NCI-H460 (cell line): ENCODE data around the gene GIMAP1. TPM values are rescaled to one million over a fixed set of nuclear protein-coding genes. Genes with fewer than 3 reads are reported as not detected.
"Not testable (repeated sequence)": the region's sequence is repeated elsewhere in the genome, so short reads cannot be mapped to it uniquely, and the experiment has no call there.

Experiments
- DNase-seq: peaks from one replicate; pipeline ENCODE4 v3.0.0-alpha.2; 2016; ENCODE audit warnings: low read depth; ENCODE audit errors: extremely low read depth
- polyA plus RNA-seq: library from polyadenylated mRNA; depleted of rRNA; stranded (reverse); fragments of >200 nt; gene quantifications from 2 replicates; pipeline ENCODE4 v1.2.3, GENCODE V29; 2014; cell fraction: nucleus; rRNA removed
- total RNA-seq: library from RNA; depleted of rRNA; stranded (reverse); fragments of >200 nt; shearing (Covaris generic); gene quantifications from 2 replicates; pipeline ENCODE4 v1.2.3, GENCODE V29; 2014; rRNA removed

The GIMAP1 gene
- not detected in 2 replicates for total RNA-seq
- polyA plus RNA-seq = not detected in 2 replicates

DNA sequence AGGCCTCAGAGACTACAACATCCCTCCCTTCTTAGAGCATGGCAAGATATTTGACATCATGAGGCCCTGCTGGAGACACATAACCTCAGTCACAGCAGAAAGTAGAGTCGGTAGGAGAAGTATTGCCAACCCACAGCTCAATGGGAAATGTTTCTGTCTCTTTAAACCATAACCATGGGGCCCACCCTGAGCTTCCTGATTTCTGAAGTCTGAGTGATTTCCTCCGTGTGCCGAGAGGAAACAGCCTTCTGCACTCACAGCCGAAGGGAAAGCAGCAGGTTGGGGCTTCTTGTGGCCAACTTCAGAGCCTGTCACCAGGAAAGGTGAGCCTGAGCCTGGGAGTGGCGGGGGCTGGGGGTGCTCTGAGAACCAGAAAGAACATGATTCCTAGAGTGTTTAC, at the start of gene GIMAP1:
GIMAP1 (plus strand) TSS at position 246 of the 400 bp plus-strand sequence. CDS start 2,435 bp downstream, outside the sequence.
- no peak for DNase-seq

GRCh38 chr7:150668472-150668911, 47.9 kb upstream of the GIMAP1 start:
- no peak for DNase-seq

DNA sequence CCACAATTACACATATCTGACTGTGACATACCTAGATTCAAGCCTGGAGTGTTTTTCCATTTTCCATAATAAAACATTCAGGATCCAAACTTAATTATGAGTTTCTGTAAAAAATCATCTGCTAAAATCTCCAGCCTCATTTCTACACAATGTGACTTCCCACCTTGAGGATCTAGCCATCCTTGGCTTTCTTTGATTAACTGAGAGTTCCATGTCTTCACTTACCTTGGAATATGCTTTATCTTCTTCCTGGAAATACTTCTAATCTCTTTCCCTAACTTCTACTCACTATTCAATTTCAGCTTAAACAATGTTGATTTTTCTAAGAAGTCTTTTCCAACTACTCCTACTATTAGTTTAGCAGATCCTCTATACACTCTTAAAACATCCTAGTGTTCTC, 47.4 kb upstream of the GIMAP1 start:
- no peak for DNase-seq

GRCh38 chr7:150671798-150672585, 44.4 kb upstream of the GIMAP1 start:
- DNase-seq = not testable (repeated sequence)

- no peak for DNase-seq
Observed at GRCh38 chr7:150675714-150676113, 40.7 kb upstream of the GIMAP1 start.

DNA sequence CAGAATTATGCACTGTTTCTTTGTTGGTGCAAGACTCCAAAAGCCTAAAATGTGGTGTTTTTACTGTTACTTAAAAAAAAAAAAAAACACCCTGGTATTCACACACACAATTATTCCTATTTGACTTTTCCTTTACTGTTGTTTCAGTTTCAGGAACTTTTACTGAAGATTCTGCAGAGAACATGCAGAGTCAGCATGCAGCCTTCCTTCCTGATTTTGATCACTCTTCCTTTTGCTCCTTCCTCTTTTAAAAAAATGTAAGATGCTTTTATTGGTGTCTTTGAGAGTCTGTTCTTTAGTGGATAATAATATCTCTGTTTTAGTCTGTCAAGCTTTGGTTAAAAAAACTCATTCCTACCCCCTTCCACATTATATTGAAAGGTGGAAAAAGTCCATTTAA, 40.1 kb upstream of the GIMAP1 start:
- DNase-seq = not testable (repeated sequence)

GRCh38 chr7:150676854-150677253, 39.6 kb upstream of the GIMAP1 start:
- DNase-seq = not testable (repeated sequence)

DNA sequence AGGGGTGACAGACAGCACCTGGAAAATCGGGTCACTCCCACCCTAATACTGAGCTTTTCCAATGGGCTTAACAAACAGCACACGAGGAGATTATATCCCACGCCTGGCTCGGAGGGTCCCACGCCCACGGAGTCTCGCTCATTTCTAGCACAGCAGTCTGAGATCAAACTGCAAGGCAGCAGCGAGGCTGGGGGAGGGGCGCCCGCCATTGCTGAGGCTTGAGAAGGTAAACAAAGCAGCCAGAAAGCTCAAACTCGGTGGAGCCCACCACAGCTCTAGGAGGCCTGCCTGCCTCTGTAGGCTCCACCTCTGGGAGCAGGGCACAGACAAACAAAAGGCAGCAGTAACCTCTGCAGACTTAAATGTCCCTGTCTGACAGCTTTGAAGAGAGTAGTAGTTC, 37.8 kb upstream of the GIMAP1 start:
- not testable (repeated sequence) for DNase-seq

DNA sequence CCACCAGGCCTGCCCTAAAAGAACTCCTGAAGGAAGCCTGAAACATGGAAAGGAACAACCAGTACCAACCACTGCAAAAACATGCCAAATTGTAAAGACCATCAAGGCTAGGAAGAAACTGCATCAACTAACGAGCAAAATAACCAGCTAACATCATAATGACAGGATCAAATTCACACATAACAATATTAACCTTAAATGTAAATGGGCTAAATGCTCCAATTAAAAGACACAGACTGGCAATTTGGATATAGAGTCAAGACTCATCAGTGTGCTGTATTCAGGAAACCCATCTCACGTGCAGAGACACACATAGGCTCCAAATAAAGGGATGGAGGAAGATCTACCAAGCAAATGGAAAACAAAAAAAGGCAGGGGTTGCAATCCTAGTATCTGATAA, 36.0 kb upstream of the GIMAP1 start:
- not testable (repeated sequence) for DNase-seq

GRCh38 chr7:150685219-150686029, 31.0 kb upstream of the GIMAP1 start, which contains the start of gene GIMAP2:
GIMAP2 (plus strand) TSS chr7:150685706; CDS start chr7:150687060, 1,354 bp downstream.
- peak; percentile 38 for DNase-seq

DNA sequence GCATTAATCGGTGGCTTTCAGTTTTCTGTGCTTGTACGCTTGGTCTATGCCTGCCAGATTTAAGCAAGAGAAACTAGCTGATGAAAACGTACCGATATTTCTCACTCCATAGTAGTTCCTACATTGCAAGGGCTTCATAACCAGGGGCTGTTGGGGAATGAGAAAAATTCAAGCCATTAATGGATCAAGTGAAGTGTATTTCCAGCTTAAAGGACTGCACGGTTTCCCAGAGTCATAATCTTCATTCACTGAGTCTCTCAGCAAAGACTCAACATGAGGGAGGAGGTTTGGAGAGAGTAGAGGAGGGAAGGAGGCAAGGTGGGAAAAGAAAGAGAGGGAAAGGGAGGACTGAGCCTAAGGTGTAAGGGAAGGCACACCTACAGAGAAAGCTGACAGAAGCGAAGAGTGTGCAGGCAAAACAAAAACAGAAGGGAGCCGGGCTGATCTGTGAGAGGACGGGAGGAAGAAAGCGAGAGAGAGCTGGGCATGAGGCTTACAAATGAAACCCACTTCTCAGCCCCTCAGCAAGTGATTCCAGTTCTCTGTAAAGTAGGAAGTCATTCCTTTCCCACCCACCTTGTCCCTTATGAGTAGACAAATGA, 30.3 kb upstream of the GIMAP1 start:
- no peak for DNase-seq

DNA sequence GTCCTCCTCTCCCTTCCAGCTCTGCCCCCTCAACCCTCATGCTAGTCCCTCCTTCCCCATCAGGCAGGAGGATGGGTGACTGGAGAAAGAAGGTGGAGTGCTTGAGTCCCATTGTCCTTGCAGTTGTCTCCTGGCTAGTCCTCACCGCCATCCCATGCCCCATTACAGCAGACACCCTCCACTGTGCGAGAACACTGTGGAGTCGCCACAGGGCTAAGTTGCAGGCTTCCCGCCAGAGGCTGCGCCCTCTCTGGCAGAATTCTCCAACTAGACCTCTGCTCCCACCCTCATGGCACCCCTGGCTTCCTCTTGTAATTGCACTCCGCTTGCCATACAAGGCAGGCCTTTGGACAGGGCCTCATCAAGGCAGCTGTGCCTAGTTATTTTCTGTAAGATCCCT, 27.8 kb upstream of the GIMAP1 start:
- no peak for DNase-seq

GRCh38 chr7:150695654-150696053, 20.8 kb upstream of the GIMAP1 start:
- DNase-seq = no peak

DNA sequence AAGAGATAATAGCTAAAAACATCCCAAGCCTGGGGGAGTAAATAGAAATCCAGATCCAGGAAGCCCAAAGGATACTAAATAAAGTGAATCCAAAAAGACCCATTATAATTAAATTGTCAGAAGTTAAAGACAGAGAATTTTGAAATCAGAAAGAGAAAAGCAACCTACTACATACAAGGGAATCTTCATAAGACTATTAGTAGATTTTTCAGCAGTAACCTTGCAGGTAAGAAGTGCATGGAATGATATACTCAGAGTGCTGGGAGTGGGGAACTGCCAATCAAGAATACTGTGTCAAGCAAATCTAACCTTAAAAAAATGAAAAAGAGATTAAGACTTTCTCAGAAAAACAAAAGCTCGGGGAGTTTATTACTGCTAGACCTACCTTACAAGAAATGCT, 13.2 kb upstream of the GIMAP1 start:
- no peak for DNase-seq

DNA sequence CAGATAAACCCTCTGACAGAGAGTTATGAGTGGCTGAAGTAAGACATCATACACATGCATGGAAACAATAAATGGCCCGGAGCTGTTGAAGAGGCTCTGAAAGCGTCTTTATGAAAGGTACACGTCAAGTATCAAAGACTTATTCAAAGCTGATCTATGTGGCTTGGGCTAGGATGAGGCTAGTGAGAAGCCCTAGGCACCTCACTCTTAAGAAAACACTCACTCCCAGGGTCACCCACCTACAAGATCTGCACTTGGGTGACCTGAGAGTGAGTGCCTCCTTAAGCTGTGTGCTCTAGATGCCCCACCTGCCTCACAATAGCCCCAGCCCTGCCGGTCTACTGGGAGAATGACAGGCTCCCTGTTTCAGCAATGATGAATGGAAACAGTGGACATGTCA, 1.1 kb upstream of the GIMAP1 start:
- DNase-seq = no peak

- no peak for DNase-seq
Observed at GRCh38 chr7:150715738-150716137, 675 bp upstream of the GIMAP1 start.

GRCh38 chr7:150716939-150717338, 526 bp downstream of the GIMAP1 start:
- no peak for DNase-seq

DNA sequence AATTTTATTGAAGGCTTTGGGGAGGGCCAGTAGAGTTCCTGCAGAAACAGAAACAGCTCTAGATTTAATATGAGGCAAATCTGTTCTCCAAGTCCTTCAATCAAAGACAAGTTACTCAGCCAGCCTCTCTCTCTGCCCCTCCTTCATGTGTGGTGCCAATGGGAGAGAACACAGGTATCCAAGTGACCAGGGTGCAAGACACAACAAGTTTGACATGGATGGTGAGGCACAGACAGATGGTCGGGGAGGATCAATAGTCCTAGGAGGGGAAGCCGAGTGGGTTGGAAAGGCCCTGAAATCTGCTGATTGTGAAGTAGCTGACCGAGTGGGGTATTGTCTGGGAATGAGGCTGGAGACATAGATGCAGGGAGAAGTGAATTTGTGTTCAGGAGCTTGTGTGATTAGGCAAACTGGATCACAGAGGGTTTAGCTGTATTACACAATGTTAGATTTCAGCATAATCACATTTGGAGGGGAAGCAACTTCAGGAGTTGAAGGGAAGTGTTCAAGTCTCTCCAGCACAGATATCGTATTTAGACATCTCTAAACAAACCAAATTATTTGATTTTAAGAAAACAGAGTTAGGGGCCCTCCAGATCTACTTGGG, 1.5 kb downstream of the GIMAP1 start:
- no peak for DNase-seq

GRCh38 chr7:150719436-150719835, 3.0 kb downstream of the GIMAP1 start:
- no peak for DNase-seq
